ENCODE measurements around the gene VMP1.

DNA sequence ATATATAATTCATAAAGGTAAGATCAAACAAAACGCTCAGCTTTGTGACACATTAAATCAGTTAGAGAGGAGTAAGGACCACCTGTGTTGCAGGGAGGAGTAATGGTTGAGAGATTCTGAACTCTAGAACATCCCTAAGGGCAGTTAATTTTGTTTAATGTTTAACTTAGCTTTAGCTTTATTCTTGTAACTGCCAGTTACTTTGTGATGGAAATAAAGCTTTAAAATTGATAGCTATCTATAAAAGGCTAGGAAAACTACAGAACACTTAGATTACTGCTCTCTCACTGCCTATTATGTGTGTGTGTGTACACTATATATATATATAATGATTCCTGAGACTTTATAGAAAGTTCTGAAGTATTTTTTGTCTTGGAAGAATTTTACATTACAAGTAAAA, 38.0 kb upstream of the VMP1 start:
- TF ChIP-seq, protein P1, sequence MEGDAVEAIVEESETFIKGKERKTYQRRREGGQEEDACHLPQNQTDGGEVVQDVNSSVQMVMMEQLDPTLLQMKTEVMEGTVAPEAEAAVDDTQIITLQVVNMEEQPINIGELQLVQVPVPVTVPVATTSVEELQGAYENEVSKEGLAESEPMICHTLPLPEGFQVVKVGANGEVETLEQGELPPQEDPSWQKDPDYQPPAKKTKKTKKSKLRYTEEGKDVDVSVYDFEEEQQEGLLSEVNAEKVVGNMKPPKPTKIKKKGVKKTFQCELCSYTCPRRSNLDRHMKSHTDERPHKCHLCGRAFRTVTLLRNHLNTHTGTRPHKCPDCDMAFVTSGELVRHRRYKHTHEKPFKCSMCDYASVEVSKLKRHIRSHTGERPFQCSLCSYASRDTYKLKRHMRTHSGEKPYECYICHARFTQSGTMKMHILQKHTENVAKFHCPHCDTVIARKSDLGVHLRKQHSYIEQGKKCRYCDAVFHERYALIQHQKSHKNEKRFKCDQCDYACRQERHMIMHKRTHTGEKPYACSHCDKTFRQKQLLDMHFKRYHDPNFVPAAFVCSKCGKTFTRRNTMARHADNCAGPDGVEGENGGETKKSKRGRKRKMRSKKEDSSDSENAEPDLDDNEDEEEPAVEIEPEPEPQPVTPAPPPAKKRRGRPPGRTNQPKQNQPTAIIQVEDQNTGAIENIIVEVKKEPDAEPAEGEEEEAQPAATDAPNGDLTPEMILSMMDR (IDR thresholded peaks at IDR 0.05), result no peak
- TF ChIP-seq POLR2A (IDR thresholded peaks at IDR 0.05; ENCODE audit: low read length), result no peak
- TF ChIP-seq, protein P2, sequence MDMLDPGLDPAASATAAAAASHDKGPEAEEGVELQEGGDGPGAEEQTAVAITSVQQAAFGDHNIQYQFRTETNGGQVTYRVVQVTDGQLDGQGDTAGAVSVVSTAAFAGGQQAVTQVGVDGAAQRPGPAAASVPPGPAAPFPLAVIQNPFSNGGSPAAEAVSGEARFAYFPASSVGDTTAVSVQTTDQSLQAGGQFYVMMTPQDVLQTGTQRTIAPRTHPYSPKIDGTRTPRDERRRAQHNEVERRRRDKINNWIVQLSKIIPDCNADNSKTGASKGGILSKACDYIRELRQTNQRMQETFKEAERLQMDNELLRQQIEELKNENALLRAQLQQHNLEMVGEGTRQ (IDR thresholded peaks at IDR 0.05), result no peak
- no peak for TF ChIP-seq KDM1A (IDR thresholded peaks at IDR 0.05; ENCODE audit: low read depth)
- TF ChIP-seq, protein P3, sequence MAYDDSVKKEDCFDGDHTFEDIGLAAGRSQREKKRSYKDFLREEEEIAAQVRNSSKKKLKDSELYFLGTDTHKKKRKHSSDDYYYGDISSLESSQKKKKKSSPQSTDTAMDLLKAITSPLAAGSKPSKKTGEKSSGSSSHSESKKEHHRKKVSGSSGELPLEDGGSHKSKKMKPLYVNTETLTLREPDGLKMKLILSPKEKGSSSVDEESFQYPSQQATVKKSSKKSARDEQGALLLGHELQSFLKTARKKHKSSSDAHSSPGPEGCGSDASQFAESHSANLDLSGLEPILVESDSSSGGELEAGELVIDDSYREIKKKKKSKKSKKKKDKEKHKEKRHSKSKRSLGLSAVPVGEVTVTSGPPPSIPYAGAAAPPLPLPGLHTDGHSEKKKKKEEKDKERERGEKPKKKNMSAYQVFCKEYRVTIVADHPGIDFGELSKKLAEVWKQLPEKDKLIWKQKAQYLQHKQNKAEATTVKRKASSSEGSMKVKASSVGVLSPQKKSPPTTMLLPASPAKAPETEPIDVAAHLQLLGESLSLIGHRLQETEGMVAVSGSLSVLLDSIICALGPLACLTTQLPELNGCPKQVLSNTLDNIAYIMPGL (CRISPR knock-in tag; IDR thresholded peaks at IDR 0.05; ENCODE audit: borderline replicate concordance), result no peak
- no peak for TF ChIP-seq JUN (IDR thresholded peaks at IDR 0.05)
- TF ChIP-seq, protein P4, sequence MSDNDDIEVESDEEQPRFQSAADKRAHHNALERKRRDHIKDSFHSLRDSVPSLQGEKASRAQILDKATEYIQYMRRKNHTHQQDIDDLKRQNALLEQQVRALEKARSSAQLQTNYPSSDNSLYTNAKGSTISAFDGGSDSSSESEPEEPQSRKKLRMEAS (IDR thresholded peaks at IDR 0.05), result no peak
- no peak for TF ChIP-seq ZFP36 (IDR thresholded peaks at IDR 0.05; ENCODE audit: borderline replicate concordance, partially characterized antibody)
